GM21360 (cell line): Measurements from ENCODE around the gene EXTL2.
"Not testable (repeated sequence)": the region's sequence is repeated elsewhere in the genome, so short reads cannot be mapped to it uniquely, and the experiment has no call there.

ENCODE experiments used
- ATAC-seq: cut with Tn5 transposase; IDR thresholded peaks from one replicate; pipeline ENCODE4 v1.9.1; 2021; ENCODE audit warnings: mild to moderate bottlenecking, moderate library complexity; ENCODE audit not compliant: unreplicated experiment

EXTL2 gene

DNA sequence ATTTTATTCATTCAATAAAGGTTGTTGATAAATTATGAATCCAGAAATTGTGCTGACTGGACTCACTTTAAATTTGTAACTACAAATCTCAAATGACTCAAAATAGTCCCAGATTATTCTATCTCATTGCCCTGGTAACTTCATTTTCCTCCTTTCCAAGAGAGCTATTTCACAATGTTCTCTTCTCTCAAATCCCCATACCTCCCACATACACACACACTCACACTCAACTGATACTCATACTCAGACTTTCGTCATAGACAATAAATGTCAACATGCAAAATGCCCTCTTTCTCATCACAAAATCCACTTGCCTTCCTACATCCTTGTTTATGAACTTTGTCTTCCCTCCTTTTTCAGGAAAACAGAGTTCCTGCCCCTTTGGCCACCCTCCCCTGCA lies 33.3 kb downstream of the EXTL2 start:
- ATAC-seq: no peak

DNA sequence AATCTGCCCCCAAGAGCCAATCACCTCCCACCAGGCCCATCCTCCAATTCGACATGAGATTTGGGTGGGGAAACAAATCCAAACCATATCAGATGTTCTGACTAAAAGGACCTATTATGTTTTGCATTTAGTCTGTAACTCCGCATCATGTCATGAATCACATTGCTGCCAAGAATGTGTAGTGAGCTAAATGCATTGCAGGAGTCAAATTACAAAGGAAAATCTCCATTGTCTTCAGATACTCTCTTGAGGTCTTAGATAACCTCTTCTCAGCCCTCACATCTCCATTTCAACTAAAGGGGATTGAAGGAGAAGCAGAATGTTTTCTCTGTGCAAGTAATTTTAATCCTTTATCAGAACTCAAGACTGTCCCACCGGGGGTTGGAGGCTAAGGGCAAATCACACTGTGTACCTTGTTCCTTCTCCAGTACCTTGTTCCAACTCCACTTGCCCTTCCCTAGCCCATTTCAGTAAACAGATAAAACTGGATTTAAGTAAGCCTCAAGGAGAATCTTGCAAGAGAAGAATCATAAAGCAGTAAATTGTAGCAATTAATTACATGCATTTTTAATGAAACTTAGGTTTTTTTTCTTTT lies 34.1 kb downstream of the EXTL2 start:
- ATAC-seq: no peak

DNA sequence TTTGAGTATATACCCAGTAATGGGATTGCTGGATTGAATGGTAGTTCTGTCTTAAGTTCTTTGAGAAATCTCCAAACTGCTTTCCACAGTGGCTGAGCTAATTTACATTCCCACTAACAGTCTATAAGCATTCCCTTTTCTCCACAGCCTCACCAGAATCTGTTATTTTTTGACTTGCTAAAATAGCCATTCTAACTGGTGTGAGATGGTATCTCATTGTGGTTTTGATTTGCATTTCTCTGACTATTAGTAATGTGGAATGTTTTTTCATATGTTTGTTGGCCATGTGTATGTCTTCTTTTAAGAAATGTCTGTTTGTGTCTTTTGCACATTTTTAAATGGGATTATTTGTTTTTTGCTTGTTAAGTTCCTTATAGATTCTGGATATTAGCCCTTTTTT lies 39.5 kb downstream of the EXTL2 start:
- ATAC-seq: not testable (repeated sequence)

DNA sequence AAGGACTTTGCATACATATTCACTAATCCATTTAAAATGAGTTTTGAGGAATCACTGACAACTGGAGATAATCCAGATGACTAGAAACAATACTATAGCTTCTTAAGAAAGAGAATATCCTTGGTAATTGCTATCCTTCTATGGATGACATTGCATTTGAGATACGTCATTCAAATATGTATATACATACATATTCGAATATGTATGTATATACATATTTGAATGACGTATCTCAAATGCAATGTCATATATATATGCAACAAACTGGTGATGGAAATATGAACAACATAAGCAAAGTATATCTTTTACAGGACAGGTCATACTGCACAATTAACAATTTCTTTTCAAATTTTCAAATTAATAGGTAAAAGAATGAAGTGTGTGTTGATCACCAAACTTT lies 41.7 kb downstream of the EXTL2 start:
- no peak for ATAC-seq

DNA sequence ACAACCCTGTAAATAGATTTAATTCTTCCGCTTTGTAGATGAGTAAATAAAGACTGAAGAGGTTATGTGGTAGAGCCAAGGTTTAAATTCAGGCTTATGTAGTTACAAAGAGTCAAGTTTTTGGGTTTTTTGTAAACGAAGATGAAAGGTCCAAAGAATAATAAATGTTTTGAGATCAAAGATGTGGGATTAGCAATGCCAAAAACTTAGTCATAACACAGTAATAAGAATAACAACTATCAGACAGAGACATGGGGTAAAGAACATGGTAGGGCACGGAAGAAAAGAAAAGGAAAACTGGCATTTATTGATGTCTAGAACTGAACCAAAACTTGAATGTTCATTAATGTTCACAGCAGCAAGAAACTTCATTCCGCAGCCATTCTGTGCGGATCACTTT lies 42.9 kb downstream of the EXTL2 start:
- no peak for ATAC-seq

DNA sequence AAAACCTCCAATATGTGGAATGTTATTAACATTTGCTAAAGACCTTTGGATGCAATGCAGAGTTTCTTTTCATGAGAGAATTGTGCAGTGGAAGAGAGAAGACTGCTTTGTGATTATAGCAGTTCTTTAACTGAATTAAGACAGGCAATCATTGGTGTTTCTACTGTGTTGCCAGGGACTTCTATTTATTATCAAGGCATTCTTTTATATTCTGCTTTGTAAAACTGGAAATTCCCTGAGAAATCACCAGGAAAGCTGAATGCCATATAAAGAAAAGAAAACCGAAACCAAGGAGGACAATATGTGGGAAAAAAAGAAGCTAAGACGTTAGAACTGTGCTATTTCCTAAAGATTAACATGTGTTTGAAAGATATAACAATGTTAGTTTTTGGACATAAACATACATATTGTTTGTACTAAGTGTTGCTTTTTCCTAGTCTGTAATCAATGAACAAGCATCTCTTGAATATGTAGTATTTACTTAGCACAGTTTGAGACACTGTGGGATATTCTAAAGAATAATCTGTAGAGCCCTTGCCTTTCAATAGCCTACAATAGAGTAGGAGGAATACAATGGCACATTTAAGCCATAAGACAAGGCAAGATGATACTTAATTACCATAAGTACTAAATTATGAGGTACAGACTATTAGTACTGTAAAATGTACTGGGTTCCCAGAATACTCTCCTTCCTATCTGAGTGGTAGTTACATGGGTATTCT lies 47.1 kb downstream of the EXTL2 start:
- ATAC-seq: no peak

DNA sequence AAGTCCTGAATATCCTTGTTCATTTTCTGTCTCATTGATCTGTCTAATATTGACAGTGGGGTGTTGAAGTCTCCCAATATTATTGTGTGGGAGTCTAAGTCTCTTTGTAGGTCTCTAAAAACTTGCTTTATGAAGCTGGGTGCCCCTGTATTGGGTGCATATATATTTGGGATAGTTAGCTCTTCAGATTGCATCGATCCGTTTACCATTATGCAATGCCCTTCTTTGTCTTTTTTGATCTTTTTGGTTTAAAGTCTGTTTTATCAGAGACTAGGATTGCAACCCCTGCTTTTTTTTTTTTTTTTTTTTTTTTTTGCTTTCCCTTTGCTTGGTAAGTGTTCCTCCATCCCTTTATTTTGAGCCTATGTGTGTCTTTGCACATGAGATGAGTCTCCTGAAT lies 51.5 kb downstream of the EXTL2 start:
- ATAC-seq: not testable (repeated sequence)

DNA sequence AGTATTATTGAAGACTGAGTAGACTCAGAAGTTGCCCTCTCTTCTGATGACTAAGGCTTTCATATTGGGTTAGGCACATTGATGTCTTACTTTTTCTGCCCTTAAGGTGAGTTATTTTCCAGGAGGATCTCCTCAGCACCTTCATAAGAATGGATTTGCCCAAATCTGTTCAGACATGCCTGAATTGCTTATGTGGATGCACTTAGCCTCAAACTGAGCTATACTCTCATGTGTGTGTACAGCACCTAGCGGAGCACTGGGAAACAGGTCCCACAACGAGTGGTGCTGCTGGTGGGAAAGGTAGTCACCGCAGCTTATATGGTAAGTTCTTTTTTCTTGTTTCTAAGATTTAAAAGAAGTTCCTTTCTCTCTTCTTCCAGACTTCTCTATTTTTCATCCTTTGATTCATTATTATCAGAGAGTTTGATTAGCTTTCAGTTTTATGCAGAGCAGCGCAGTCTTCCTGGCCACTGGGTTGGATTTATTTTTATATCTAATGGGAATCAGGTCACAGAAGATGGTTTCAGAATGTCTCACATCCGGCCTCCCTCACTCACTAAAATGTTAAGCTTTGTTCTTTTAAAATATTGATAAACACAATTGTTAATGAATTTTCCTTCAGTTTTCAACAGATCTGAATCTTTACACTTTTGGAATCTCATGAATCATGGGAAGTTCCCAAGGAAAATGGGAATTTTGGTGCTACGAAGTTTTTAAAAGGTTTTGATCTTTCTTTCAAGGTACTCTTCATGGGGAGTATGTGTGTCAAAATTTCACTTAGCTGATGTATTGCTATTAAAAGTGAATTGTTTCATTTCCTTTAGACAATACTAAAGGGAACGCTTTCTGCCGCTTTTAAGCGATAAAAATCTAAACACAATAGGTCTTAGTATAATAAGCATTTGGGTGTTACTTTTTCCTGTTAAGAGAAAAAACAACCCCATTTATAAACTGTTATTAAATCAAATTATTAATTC lies 58.5 kb downstream of the EXTL2 start:
- no peak for ATAC-seq

DNA sequence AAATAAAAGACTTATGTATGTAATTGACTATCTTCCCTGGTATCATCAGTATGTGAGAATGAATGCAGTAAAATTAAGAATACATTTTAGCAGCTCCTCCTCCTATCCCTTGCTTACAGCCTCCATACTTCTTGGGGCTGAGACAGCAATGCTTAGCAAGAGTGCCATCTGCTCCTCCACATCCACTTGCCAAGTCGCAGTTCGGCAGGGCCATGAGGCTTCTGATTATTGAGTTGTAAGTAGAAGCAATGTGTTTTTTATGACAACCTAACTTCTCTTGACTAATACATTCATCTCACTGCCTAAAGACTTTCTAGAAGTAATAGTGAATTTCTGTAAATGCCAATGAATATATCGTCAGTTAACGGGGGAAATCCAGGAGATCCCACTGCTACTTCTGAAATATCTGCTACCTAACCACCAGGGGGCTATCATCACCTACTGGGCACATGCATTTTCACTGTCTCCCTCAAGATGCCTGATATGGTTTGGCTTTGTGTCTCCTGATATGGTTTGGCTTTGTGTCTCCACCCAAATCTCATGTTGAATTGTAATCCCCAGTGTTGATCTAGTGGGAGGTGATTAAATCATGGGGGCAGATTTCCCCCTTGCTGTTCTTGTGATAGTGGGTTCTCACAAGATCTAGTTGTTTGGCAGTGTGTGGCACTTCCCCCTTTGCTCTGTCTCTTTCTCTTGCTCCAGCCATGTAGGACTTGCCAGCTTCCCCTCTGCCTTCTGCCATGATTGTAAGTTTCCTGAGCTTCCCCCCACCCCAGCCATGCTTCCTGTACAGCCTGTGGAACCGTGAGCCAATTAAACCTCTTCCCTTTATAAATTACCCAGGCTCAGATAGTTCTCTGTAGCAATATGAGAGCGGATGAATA lies 59.6 kb downstream of the EXTL2 start:
- no peak for ATAC-seq

DNA sequence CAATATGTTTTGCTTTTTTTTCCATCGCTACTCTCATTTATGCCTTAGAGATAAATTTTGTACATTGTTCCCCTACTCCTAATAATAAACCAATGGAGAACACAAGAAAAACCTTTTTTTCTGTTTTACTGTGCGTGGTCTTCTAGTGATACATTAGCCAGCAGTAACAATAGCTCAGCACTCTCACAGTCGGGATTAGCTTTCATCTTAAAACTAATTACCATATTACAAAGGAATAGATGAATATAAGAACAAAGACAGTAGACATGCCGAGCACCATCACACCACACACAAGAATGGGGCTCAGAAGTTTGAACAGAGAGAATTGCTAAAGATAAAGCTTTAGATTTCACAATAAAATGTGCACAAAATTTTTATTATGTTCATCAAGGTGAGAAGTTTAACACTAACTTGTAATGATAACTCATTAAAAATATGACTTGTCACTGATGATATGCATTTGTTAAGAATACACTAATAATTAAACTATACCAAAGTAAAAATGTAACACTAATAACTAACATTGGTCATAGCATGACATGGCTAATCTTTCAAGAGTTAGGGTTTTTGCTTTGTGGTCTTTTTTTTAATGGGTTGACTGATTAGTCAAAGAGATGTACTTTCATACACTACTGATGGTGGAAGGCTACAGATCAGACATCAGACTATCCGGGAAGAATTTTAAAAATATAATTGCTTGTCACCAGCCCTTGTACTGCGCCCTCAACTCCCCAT lies 61.8 kb downstream of the EXTL2 start:
- no peak for ATAC-seq

DNA sequence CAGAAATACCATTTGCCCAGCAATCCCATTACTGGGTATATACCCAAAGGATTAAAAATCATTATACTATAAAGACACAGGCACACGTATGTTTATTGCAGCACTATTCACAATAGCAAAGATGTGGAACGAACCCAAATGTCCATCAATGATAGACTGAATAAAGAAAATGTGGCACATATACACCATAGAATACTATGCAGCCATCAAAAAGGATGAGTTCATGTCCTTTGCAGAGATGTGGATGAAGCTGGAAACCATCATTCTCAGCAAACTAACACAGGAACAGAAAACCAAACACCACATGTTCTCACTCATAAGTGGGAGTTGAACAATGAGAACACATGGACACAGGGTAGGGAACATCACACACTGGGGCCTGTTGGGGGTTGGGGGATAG lies 69.0 kb downstream of the EXTL2 start:
- not testable (repeated sequence) for ATAC-seq
